Stomach (tissue), 4 donors: Measurements from ENCODE around the gene ZNF473.

Experiments
- CTCF ChIP-seq, 7 experiments: fragments of 450-650 bp in 4 of 7; fragments of 200-600 bp in 3 of 7; sonication (generic) in 3 of 7; IDR thresholded peaks; one replicate each; pipeline ENCODE4 v1.5.1; 2016 to 2019; ENCODE audit warnings: antibody characterized with exemption in 7 of 7, control low read depth in 2 of 7, mild to moderate bottlenecking in 1 of 7
- EP300 ChIP-seq: sonication (generic); formaldehyde crosslinking; IDR thresholded peaks from one replicate; pipeline ENCODE4 v1.6.1; 2017; ENCODE audit warnings: antibody characterized with exemption
- POLR2AphosphoS5 ChIP-seq, 3 donors: sonication (generic); formaldehyde crosslinking; IDR thresholded peaks; one replicate each; pipeline ENCODE4 v1.6.1; 2016; ENCODE audit warnings: antibody characterized with exemption in 3 of 3

DNA sequence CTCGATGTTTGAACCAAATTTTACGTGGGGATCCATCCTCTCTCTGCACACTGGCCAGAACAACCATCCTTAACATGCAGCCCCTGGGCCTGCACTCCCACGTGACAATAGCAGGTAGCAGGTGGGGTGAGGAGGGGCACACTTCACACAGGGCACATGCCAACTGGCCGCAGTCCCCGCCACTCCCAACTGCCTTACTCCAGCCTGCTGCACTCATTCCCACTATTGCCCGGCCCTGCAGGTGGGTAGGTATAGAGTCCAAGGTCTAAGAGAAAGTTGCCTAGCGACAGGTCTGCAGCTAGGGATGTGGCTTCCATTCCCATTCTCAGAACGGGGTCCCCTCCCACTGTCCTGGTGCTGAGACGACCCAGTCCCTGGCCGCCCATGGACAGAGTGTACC, 18.6 kb upstream of the ZNF473 start:
- no peak for TF ChIP-seq CTCF (IDR thresholded peaks at IDR 0.05)
- no peak for TF ChIP-seq POLR2AphosphoS5 (IDR thresholded peaks at IDR 0.05)
- TF ChIP-seq EP300, result no peak
